Activated CD4-positive, alpha-beta T cell treated with anti-CD3 and anti-CD28 coated beads, Interleukin-2, amount 50 U/mL, for 48 hours (primary cell): ENCODE measurements around the gene SNCAIP.
"Not testable (repeated sequence)": the region's sequence is repeated elsewhere in the genome, so short reads cannot be mapped to it uniquely, and the experiment has no call there.

Experiments
- DNase-seq, 2 experiments: peaks; one replicate each; pipeline ENCODE4 v3.0.0-alpha.2; 2020

Gene SNCAIP

DNA sequence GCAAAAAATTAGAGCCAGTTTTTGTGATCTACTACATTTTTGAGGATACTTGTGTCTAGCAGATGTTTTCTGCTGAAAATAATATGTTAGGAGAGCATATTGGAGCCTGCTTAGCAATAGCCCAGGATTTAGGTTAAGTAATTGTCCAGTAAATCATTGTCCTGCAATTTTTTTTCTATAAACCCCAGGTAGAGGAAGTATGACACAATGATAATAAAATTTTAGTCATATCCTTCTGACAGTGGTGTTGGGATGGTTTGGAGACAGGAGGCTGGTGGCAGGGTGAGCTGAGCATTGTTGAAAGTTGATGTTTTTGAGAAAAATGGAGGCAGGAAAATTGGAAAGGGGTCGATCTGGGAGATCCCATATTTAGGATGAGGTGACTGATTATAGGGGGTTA is 3.5 kb downstream of the SNCAIP start:
- DNase-seq, result no peak

GRCh38 chr5:122316656-122317055 is 4.6 kb downstream of the SNCAIP start:
- no peak for DNase-seq

DNA sequence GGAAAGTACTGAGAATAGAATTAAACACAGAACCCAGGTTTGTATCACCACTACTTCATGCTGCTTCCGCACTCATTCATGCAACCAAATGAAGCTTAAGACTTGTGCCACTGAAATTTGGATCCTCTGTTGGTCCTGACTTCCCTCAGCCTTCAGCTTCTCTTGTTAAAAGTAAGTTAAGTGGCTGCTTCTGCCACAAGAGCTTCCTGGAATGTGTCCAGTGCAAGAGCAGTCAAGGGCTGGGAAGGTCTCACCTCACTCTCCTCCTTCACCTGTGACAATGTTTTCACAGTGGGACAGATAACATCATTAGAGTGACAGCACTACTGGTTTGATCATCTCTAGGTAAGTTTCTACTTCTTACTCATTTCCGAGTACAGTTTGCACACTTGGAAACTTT is 7.9 kb downstream of the SNCAIP start:
- DNase-seq, result no peak

- no peak for DNase-seq
Measured at GRCh38 chr5:122321921-122322320, 9.9 kb downstream of the SNCAIP start.

DNA sequence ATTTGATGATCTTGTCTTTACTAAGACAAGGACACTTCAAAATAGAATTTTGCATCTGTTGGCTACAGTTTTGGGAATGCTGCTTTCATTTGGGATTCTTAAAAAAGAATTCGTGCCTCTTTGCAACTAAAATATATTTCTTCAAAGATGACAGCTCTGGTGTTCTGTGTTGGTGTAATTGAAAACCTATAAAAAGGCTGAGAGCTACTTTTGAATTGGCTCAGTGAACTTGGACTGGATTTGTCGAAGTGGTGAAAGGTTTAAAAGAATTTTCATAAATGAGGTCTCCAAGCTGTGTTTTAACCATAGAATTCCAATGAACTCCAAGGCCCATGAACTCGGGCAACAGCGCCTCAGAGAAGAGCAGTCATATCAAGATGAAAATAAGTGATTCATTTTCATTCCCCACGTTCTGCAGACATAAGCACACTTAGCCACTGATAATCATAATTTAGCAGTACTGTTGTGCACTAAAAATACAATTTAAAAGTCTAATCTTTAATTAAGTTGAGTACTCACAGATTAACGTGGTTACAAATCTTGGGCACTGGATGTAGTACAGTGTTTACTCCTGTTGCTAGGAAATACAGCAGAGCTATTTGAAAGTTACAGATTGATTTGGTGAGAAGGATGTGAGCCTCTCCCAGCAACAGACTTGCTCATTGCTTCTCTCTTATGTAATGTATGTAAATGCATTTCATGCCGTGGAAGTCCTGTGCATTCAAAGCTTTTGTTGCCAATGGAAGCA is 10.9 kb downstream of the SNCAIP start:
- DNase-seq, result no peak

DNA sequence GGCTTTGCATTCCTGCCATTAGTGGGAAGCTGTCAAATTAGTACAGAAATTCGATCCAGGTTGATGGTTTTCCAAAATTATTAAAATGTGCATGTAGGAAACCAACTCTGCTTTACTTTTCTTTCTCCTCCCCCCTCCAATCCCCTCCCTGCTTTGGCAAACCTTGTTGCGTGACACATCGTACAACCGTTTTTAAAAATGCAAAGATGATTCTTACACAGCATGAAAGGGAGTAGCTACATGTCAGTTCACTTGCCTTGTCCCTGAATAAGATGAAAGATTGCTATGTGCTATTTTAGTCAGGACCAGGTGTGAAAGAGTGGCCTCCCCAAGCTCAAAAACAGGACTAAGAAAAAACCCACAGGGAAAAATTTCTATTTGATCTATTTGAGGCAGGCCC is 11.7 kb downstream of the SNCAIP start:
- no peak for DNase-seq

DNA sequence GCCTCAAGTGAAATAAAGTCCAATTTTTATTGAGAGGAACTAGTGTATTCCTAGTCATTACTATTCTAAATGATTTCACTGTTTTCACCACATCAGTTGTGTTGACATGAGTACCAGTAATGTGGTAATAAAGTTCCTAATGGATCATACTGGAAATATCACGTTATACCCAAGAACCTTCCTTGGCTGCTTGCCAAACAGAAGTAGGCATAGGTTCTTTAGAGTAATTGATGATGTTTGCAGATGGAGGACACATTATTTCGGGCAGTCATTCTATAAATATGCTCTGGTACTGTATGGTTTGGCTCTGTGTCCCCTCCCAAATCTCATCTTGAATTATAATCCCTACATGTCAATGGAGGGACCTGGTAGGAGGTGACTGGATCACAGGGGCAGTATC is 15.1 kb downstream of the SNCAIP start:
- DNase-seq, result no peak

DNA sequence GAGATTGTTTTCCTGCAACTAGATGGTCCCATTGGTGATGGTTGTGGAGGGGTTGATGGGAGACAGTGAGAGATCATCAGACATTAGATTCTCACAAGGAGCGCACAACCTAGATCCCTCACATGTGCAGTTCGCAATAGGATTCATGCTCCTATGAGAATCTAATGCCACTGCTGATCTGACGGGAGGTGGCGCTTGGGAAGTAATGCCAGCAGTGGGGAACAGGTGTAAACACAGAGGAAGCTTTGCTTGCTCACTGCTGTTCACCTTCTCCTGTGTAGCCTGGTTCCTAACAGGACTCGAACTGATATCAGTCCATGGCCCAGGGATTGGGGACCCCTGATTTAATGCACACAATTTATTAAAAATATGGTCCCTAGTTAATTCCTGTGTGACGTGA is 18.8 kb downstream of the SNCAIP start:
- DNase-seq, result no peak

- DNase-seq, result no peak
Measured at GRCh38 chr5:122332599-122333555, 20.8 kb downstream of the SNCAIP start.

GRCh38 chr5:122333564-122333963 is 21.5 kb downstream of the SNCAIP start:
- DNase-seq, result no peak

DNA sequence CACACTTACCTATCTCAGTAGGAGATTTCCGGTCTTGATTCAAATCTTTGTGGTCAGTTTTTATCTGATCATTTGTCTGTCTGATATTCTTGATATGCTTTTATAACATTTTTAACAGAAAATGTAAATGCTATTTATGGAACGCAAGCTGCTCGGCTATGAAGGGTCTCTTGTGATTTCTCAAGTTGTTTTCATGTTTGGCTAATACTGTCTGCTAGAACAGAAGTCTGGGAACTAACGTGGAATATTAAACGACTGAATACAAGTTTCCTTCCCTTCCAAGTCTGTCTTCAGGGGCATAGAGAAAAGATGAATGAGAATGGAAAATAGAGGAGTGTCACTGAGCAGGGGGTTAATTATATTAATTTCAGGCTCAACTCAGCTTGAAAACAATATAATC is 27.6 kb downstream of the SNCAIP start:
- DNase-seq, result no peak

DNA sequence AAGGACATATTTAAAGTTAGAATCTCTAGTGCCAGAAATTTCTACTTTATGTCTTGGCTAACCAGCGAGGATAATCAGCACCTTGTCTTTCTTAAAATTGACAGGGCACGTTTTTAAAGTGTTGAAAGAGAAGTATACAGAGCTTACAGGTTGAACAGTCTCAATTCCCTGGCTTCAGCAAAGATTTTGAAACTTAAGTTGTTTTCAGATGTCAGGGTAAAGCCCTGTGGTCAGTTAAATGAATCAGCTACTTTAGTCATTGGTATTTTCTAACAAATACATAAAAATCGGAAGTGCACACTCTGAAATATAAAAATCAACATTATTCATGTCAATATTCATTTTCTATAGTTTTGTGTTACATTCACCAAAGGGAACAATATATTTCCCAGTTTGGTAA is 29.1 kb downstream of the SNCAIP start:
- DNase-seq, result no peak

DNA sequence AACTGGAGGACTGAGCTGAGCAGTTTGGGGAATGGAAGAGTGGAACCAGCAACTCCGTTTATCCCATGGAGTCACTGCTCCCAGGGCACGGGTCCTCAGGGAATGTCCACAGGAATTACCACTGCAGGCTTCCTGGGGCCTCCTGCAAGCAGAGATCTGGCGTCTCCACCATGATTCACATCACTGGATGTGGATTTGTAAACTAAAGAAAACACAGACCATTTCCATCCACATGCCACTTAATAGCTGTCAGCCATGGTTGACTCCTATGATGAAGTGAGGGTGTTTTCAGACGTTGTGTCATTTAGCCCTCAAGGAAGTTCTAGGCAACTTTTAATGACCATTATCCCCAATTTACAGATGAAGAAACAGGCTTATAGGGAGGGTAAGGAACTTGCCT is 30.2 kb downstream of the SNCAIP start:
- no peak for DNase-seq

DNA sequence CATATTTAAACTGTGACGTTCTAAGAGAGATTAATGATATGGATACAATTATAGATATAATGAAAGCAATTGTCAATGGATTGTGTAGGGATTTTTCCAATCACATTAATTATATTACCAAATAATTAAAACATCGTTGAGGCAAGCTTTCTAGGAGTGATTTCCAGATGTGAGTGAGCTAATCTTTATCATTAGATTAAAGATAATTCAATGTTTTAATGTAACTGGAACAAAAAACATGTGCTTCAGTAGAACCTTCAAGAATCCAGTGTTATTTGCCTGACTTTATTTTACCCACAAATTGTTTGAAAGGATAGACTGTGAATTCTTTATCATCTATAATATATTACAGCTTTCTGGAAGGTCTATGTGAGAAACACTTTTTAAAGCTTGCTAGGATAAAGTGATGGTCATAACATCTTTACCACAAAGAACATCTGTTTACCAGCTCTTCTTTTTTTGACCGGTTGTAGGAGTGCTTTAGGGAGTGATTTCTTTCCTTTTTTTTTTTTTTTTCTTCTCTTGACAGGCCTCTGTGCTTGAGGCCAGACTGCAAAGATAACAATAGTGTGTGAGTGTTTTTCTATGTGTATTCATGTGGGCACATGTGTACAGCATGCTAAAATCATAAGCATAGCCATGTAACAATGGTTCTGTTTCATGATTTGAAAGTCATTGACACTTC is 35.0 kb downstream of the SNCAIP start:
- DNase-seq, result no peak

- no peak for DNase-seq
Measured at GRCh38 chr5:122350496-122350895, 38.5 kb downstream of the SNCAIP start.

DNA sequence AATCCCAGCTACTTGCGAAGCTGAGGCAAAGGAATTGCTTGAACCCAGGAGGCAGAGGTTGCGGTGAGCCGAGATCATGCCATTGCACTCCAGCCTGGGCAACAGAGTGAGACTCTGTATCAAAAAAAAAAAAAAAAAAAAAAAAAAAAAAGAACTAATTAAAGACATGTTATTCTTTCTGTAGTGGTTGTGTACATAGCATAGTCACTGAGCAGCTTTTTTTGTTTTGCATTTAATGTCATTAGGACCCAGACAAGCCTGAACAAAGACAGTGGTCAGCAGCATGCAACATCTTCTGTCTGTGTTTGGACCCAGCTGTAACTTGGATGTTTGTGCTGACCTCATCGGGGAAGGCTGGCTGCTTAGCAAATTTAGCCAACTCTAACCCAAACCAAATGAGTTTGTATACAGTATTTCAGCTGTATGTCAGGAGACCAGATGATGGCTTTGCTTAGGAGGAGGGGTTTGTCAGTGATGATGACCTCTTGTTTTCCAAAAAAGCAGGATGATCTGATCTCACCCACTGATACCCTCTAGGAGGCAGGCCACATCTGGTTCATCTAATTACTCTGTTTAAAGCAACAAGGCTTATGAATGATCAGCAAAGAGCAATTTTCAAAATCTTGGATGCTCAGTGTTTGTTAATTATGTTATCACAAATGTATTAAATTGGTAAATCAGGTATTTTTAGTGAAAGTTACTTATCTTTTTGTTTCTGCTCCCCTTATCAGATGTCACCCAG is 39.5 kb downstream of the SNCAIP start:
- no peak for DNase-seq

GRCh38 chr5:122352331-122352730 is 40.3 kb downstream of the SNCAIP start:
- DNase-seq, result no peak

GRCh38 chr5:122353361-122353760 is 41.3 kb downstream of the SNCAIP start:
- DNase-seq, result not testable (repeated sequence)

DNA sequence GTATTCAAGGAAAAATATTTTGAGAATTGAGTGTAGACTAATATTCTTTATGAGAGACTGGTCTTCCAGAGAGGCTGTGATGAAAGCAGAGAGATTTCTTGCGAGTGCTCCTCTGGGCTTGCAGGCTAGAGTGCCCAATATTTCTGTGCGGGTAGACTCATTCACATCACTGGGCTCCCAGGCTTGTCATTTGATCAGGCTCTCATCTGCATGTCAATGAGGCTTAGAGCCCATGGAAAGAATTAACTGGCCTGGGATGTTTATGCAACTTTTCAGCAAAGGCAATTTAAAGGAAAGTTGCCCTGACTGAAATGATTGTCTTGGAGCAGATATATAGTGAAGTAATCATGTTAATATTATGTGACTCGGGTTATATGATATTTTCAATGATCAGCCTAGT is 42.3 kb downstream of the SNCAIP start:
- DNase-seq, result no peak

GRCh38 chr5:122355324-122355723 is 43.3 kb downstream of the SNCAIP start:
- DNase-seq, result no peak

DNA sequence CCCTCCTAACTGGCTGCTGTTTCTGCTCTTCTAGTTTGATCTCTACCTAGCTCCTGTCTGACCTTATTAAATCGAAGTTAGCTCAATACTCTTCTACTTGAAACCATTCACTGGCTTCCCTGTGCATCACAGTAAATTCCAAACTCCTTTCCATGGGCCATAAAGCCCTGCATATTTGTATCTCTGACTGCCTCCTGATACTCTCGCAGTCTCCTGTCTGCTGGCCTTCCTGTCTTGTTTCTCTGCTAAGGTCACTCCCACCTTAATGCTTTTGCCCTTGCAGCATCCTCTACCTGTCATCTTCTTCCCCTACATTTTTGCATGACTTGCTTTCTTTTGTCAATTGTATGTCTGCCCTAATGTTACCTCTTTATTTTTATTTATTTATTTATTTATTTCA is 44.8 kb downstream of the SNCAIP start:
- DNase-seq, result no peak

GRCh38 chr5:122358372-122358979 is 46.4 kb downstream of the SNCAIP start:
- DNase-seq, result no peak
